Retina (tissue), 1 donor: ENCODE data around the gene SDHA.
"Not testable (repeated sequence)": the region's sequence is repeated elsewhere in the genome, so short reads cannot be mapped to it uniquely, and the experiment has no call there.

ENCODE experiments used
- DNase-seq: peaks from one replicate; pipeline ENCODE4 v3.0.0-alpha.2; 2016

SDHA gene

GRCh38 chr5:264338-264737, 46.2 kb downstream of the SDHA start:
- DNase-seq: no peak

DNA sequence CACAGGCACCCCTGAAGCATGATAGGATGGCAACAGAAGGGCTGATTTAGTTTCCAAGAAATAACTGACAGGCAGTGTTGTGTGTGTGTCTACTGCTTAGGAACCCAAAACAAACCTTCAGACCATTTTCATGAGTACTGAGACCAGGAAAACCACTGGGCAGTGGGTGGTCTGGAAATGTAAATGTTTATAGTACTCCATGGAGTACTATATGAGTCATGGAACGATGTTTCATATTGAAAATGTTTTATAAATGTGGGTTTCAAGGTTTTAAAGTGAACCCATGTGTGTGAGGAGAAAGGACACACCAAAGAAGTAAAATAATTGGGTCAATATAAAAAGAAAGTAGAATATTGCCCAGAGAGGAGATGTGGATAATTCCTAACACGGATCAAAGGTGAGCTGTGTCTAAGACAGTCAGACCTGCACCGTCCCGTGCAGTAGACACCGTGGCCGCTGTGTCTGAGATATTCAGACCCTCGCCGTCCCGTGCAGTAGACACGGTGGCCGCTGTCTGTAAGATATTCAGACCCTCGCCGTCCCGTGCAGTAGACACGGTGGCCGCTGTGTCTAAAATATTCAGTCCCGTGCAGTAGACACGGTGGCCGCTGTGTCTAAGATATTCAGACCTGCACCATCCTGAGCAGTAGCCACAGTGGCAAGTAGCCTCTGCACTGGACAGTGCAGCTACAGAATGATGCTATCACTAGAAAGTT, 48.3 kb downstream of the SDHA start:
- DNase-seq: not testable (repeated sequence)

DNA sequence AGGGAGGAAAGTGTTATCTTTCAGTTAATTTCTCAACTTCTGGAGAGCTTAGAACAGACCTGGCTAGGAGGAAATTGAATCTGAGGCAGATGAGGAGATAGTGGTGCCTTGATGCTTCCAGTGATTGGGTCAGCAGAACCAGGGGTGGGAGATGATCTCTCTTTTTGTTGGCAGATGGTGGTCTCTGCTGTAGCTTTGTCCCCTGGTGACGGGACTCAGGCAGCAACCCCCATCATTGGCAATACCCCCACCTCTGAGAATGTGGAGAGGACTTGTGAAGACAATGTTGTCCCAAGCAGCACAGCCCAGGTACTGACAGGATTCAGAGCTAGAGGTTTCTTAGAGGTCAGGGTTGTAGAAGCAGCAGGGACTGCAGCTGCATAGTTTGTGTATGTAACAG, 49.6 kb downstream of the SDHA start:
- DNase-seq: no peak

- no peak for DNase-seq
These were observed 52.2 kb downstream of the SDHA start for GRCh38 chr5:270340-270739.

DNA sequence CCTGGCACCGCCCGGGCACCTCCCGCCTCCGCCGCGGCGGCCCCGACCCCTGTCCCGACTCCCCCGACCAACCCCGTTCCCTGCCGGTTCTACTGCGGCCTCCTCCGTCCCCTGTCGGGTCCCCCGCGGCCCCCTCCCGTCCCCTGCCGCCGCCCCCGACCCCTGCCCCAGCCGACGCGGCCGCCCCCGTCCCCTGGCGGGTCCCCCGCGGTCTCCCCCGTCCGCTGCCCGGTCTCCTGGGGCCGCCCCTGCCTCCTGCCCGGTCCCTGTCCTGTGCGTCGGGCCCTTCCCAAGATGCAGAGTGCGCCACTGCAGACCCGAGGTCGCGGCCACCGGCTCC, 53.7 kb downstream of the SDHA start:
- DNase-seq: not testable (repeated sequence)

- DNase-seq: not testable (repeated sequence)
These were observed 55.0 kb downstream of the SDHA start for GRCh38 chr5:273091-273490.

DNA sequence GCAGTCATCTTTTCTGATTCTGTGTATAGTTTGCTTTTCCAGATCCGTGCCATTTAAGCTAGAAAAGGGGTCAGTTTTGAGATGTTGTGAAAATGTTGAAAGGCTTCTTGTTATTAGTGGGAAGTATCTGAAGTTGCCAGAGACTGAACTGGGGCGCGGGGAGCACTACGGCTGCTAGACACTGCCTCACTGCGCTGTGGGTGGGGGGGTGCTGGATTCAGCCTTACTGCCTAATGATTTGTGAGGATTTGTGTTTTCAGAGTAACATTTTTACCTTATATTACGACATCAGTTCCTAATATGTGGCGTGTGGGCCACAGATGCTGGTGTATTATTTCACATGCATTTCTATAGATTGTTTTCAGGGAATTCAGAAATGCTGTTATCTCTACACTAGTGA, 55.4 kb downstream of the SDHA start:
- DNase-seq: not testable (repeated sequence)

GRCh38 chr5:274346-274745, 56.2 kb downstream of the SDHA start:
- DNase-seq: not testable (repeated sequence)

- DNase-seq: no peak
These were observed 60.5 kb downstream of the SDHA start for GRCh38 chr5:278646-279045.

DNA sequence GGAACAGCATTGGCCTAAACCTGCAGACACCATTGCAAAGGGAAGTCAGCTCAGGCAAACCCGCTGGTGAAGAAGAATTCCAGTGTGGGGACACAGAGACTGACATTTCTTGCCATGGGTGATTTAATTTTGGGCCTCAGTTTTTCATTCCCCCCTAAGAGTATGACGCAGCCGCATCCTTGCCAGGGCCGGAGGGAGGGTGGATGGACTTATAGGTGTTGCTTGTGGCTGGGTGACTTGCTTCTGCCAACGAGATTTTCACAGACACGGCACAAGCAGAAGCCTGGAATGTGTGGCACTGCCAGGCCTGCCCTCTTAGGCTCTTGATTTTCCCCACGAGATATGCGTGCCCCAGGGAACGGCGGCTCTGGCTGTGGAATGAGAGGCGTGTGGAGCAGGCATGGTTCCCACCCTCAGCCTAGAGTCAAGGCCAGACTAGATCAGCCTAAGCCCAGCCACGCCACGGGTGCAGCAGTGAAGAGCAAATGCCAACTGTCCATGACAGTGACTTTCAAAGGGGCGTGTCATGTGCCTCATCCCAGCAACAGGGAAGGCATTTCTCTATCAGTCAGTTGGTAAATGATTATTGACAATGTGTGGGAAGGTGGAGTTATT, 61.0 kb downstream of the SDHA start:
- DNase-seq: not testable (repeated sequence)

DNA sequence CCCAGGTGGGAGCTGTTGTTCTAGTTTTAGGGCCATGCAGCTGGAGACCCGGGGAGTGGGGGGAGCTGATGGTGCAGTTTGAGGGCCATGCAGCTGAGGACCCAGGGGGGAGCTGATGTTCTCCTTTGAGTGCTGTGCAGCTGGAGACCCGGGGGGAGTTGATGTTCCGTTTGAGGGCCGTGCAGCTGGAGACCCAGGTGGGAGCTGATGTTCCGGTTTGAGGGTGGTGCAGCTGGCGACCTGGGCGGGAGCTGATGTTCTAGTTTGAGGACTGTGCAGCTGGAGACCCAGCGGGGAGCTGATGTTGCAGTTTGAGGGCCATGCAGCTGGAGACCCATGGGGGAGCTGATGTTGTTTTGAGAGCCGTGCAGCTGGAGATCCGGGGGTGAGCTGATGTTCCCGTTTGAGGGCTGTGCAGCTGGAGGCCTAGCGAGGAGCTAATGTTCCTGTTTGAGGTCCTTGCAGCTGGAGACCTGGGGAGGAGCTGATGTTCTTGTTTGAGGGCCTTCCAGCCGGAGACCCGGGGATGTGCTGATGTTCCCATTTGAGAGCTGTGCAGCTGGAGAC, 68.0 kb downstream of the SDHA start:
- no peak for DNase-seq

DNA sequence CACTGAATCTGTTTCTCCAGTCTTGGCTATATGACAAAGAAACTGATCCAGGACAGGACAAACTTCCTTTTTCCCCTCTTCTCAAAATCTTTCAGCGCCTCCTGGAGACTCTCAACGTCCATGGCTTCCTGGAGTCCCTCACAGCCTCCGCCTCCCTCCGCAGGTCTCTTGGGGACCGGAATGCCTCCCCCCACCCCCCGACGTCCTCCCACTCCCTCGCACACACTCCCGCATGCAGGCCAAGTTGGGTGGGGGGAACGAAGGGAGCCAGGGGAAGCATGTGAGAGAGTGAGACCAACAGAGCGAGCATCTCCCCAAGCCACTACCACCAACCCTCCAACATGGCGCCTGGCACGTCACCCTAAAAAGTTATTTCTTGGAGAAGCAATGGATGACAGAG, 72.1 kb downstream of the SDHA start:
- DNase-seq: not testable (repeated sequence)

GRCh38 chr5:291345-291744, 73.2 kb downstream of the SDHA start:
- not testable (repeated sequence) for DNase-seq

- not testable (repeated sequence) for DNase-seq
These were observed 76.7 kb downstream of the SDHA start for GRCh38 chr5:294788-295187.

GRCh38 chr5:296207-296606, 78.1 kb downstream of the SDHA start:
- DNase-seq: not testable (repeated sequence)

- DNase-seq: not testable (repeated sequence)
These were observed 78.8 kb downstream of the SDHA start for GRCh38 chr5:296954-297353.

DNA sequence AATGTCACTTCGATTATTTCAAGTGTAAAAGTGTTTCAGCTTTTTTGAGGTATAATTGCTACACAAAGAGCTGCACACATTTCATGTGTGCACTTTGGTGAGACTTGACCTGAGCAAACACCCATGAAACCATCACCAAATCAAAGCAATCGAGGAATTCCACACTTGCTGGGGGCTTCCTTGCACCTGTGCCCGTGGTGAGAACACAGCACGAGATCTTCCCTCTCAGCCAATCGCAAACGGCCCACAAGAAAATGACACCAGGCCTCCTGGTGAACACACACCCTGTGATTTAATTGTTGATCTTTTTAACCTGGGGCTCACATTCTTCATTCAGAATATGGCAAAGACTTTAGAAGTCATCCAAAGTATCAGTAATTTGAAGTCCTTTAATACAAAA, 79.3 kb downstream of the SDHA start:
- not testable (repeated sequence) for DNase-seq

DNA sequence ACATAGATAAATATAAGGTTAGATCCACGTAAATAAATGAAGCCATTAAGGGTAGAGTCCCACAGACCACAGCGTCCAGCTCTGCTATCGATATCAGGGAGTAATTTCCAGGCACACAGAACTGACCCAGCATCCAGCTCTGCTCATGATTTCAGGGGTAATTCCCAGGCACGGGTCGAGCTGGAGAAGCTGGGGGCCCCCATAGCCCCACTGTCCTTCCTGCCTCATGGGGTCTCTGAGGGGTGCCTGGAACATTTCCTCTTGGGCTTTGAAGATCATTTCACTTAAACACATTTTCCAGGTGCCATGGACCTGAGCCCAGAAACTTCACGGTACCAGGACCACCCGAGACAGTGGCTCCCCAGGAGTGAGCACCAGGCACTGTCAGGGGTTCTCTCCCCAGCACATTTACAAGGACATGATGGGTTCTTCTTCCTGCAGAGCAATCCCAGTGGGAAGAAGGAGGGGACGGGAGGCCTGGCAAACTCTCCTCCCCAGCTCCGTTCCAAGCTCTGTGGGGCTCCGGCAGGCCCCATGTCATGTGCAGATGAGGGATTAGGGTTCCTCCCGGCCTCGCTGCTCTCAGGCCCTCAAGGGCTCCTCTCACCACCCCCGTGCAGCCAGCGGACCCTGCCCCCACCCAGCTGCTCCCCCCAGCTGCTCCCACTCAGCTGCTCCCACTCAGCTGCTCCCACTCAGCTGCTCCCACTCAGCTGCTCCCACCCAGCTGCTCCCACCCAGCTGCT, 80.0 kb downstream of the SDHA start:
- not testable (repeated sequence) for DNase-seq

DNA sequence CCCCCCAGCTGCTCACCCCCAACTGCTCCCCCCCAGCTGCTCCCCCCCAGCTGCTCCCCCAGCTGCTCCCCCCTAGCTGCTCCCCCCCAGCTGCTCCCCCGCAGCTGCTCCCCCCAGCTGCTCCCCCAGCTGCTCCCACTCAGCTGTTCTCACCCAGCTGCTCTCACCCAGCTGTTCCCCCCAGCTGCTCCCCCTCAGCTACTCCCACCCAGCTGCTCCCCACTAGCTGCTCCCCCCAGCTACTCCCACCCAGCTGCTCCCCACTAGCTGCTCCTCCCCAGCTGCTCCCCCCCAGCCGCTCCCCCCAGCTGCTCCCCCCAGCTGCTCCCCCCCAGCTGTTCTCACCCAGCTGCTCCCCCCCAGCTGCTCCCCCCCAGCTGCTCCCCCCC, 80.6 kb downstream of the SDHA start:
- DNase-seq: no peak

- not testable (repeated sequence) for DNase-seq
These were observed 81.8 kb downstream of the SDHA start for GRCh38 chr5:299921-300320.

DNA sequence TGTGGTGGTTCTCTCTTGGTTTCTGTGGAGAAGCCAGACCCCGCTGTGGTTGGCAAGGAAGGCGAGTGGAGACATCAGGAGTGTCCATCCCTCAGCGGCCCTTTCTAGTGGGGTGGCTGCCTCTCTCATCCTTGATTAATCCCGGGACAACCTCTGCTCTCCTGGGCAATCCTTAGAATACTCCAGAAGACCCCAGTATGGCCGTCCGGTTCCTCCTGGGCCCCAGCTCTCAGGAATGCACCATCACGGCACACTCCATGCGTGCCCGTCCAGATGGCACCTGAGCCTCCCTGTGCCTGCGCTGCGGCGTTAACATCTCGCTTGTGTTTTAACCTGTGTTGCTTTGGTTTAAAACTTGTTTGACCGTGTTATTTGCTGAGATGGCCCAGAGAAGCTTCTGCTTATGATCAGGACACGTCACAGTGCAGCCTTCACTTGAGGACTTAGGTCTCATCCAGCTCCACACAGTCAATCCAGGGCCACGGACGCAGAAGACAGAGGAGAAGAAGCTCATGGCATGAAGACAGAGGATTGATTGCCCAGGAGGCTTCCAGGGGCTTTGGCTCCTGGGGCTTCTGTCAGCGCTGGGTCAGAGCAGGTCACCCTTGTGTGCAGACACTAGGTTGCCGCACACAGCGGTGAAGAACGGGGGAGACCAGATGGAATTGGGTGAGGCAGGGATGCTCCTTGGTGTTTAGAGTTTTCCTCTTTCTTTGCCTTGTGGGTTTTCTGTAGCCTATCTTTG, 82.7 kb downstream of the SDHA start:
- not testable (repeated sequence) for DNase-seq

- DNase-seq: not testable (repeated sequence)
These were observed 84.3 kb downstream of the SDHA start for GRCh38 chr5:302416-302815.

- DNase-seq: no peak
These were observed 84.8 kb downstream of the SDHA start for GRCh38 chr5:302966-303365.
